ENCODE results near the gene B3GNT5.
A peak's percentile ranks its signal among the peaks of the same experiment; 100 is the strongest.

Gene B3GNT5

GRCh38 chr3:183264268-183264667, 11.2 kb downstream of the B3GNT5 start:
- H3K27me3 ChIP-seq (ENCODE audit: insufficient read depth, poor library complexity, severe bottlenecking), result no peaks in the 10 kb centered on the region
- no peak overlapping the region for H3K4me3 ChIP-seq (replicated peaks; ENCODE audit: insufficient read depth, low read length)
- TF ChIP-seq POLR2AphosphoS5 (IDR thresholded peaks at IDR 0.05; ENCODE audit: low read depth), result no peak
- TF ChIP-seq CTCF (IDR thresholded peaks at IDR 0.05; ENCODE audit: insufficient read depth, low read length), result no peak
- TF ChIP-seq SPI1 (IDR thresholded peaks at IDR 0.05; ENCODE audit: borderline replicate concordance, low read depth), result no peak
- no peak for TF ChIP-seq REST (IDR thresholded peaks at IDR 0.05; ENCODE audit: insufficient replicate concordance, low read depth)
- TF ChIP-seq GABPA (IDR thresholded peaks at IDR 0.05; ENCODE audit: low read depth), result no peak
- H3K27ac ChIP-seq (replicated peaks), result no peak overlapping the region; the same call in none of the 2 replicates
- no peak for DNase-seq (ENCODE audit: low read depth in 1 of 2, low spot score in 1 of 2)

- Histone ChIP-seq H3K4me3 (replicated peaks; ENCODE audit: insufficient read depth, low read length) (no peak overlapping the region), H3K27me3 (ENCODE audit: insufficient read depth, poor library complexity, severe bottlenecking) (no peaks in the 10 kb centered on the region), H3K27ac (replicated peaks) (peak overlapping the region; percentile 54)
- TF ChIP-seq POLR2AphosphoS5 (IDR thresholded peaks at IDR 0.05; ENCODE audit: low read depth) (0 out of 2 replicates have a peak, but pooled peaks have one; percentile 16), GABPA (IDR thresholded peaks at IDR 0.05; ENCODE audit: low read depth) (no peak)
- DNase-seq (ENCODE audit: low read depth in 1 of 2, low spot score in 1 of 2), result peak; percentile 45 to 74
These were observed 12.1 kb downstream of the B3GNT5 start for GRCh38 chr3:183265157-183265642.

- Histone ChIP-seq H3K27me3 (ENCODE audit: insufficient read depth, poor library complexity, severe bottlenecking) (no peaks in the 10 kb centered on the region), H3K4me3 (replicated peaks; ENCODE audit: insufficient read depth, low read length) (no peak overlapping the region), H3K27ac (replicated peaks) (peak overlapping the region; percentile 54)
- no peak for DNase-seq (ENCODE audit: low read depth in 1 of 2, low spot score in 1 of 2)
- TF ChIP-seq POLR2AphosphoS5 (IDR thresholded peaks at IDR 0.05; ENCODE audit: low read depth), result no peak
- no peak for TF ChIP-seq CTCF (IDR thresholded peaks at IDR 0.05; ENCODE audit: insufficient read depth, low read length)
- TF ChIP-seq GABPA (IDR thresholded peaks at IDR 0.05; ENCODE audit: low read depth), result no peak
- no peak for TF ChIP-seq REST (IDR thresholded peaks at IDR 0.05; ENCODE audit: insufficient replicate concordance, low read depth)
- no peak for TF ChIP-seq SPI1 (IDR thresholded peaks at IDR 0.05; ENCODE audit: borderline replicate concordance, low read depth)
These were observed 12.9 kb downstream of the B3GNT5 start for GRCh38 chr3:183265834-183266417.

GRCh38 chr3:183266454-183266853, 13.4 kb downstream of the B3GNT5 start:
- no peak overlapping the region for H3K27ac ChIP-seq (replicated peaks)
- no peaks in the 10 kb centered on the region for H3K27me3 ChIP-seq (ENCODE audit: insufficient read depth, poor library complexity, severe bottlenecking)
- no peak for DNase-seq (ENCODE audit: low read depth in 1 of 2, low spot score in 1 of 2)
- no peak overlapping the region for H3K4me3 ChIP-seq (replicated peaks; ENCODE audit: insufficient read depth, low read length)
- no peak for TF ChIP-seq SPI1 (IDR thresholded peaks at IDR 0.05; ENCODE audit: borderline replicate concordance, low read depth)
- no peak for TF ChIP-seq CTCF (IDR thresholded peaks at IDR 0.05; ENCODE audit: insufficient read depth, low read length)
- no peak for TF ChIP-seq REST (IDR thresholded peaks at IDR 0.05; ENCODE audit: insufficient replicate concordance, low read depth)

Measured in HL-60 (cell line).